Keratinocyte (primary cell): ENCODE data around the gene TIGAR. TPM values are rescaled to one million over a fixed set of nuclear protein-coding genes. Genes with fewer than 3 reads are reported as not detected.

Source experiments
- DNase-seq: peaks from one replicate; pipeline ENCODE4 v3.0.0-alpha.2; 2011; ENCODE audit warnings: low read depth, missing footprints, low spot score
- FAIRE-seq: peaks from 2 replicates; lab custom pipeline; 2011; peaks lifted over from hg19 to GRCh38; lab: Jason Lieb, UNC
- H2AFZ ChIP-seq: 2 replicates; pipeline ENCODE4 v1.6.0; 2012; ENCODE audit warnings: low read length, control low read depth, inconsistent platforms; ENCODE audit not compliant: control insufficient read depth
- H3K27ac ChIP-seq: 2 replicates; pipeline ENCODE4 v1.5.1; 2011; ENCODE audit warnings: low read length; ENCODE audit not compliant: control insufficient read depth, insufficient read depth
- H3K27me3 ChIP-seq: 3 replicates; pipeline ENCODE4 v1.6.0; 2011; ENCODE audit warnings: low read length; ENCODE audit not compliant: control insufficient read depth, insufficient read depth; ENCODE audit errors: extremely low read depth
- H3K36me3 ChIP-seq, 2 experiments: 2 replicates in 1 of 2; 3 replicates in 1 of 2; pipeline ENCODE4 v1.5.1; 2011; ENCODE audit warnings: low read length in 2 of 2, mild to moderate bottlenecking in 1 of 2; ENCODE audit not compliant: control insufficient read depth in 2 of 2, insufficient read depth in 2 of 2; ENCODE audit errors: extremely low read depth in 1 of 2
- H3K4me1 ChIP-seq: 3 replicates; pipeline ENCODE4 v1.5.1; 2011; ENCODE audit warnings: low read length; ENCODE audit not compliant: control insufficient read depth, insufficient read depth; ENCODE audit errors: extremely low read depth
- H3K4me2 ChIP-seq: 3 replicates; pipeline ENCODE4 v1.6.0; 2011; ENCODE audit warnings: low read depth, low read length; ENCODE audit not compliant: control insufficient read depth, insufficient read depth; ENCODE audit errors: extremely low read depth
- H3K4me3 ChIP-seq, 3 experiments: fragments of 200-600 bp in 1 of 3; sonication (generic) in 1 of 3; 2 replicates in 2 of 3; 3 replicates in 1 of 3; pipeline ENCODE4 v1.5.1; 2011 to 2016; ENCODE audit warnings: low read length in 3 of 3, mild to moderate bottlenecking in 3 of 3, control low read depth in 2 of 3, inconsistent platforms in 1 of 3, low read depth in 1 of 3, mixed read lengths in 1 of 3, mixed run types in 1 of 3, moderate library complexity in 1 of 3; ENCODE audit not compliant: control insufficient read depth in 2 of 3, insufficient read depth in 2 of 3; ENCODE audit errors: extremely low read depth in 1 of 3
- H3K79me2 ChIP-seq: 2 replicates; pipeline ENCODE4 v1.6.0; 2012; ENCODE audit warnings: low read length; ENCODE audit not compliant: control insufficient read depth, insufficient read depth
- H3K9ac ChIP-seq: 3 replicates; pipeline ENCODE4 v1.6.0; 2011; ENCODE audit warnings: low read length; ENCODE audit not compliant: control insufficient read depth, insufficient read depth; ENCODE audit errors: extremely low read depth
- H3K9me1 ChIP-seq: 3 replicates; pipeline ENCODE4 v1.6.0; 2011; ENCODE audit warnings: low read length; ENCODE audit not compliant: control insufficient read depth, insufficient read depth; ENCODE audit errors: extremely low read depth
- H3K9me3 ChIP-seq: 2 replicates; pipeline ENCODE4 v1.5.1; 2012; ENCODE audit warnings: low read depth, low read length; ENCODE audit not compliant: control insufficient read depth
- H4K20me1 ChIP-seq: 3 replicates; pipeline ENCODE4 v1.6.0; 2011; ENCODE audit warnings: low read length; ENCODE audit not compliant: control insufficient read depth, insufficient read depth; ENCODE audit errors: extremely low read depth
- CTCF ChIP-seq, 3 experiments: IDR thresholded peaks in 1 of 3; conservative IDR thresholded peaks in 1 of 3; optimal IDR thresholded peaks in 1 of 3; 2 replicates in 2 of 3; 3 replicates in 1 of 3; pipeline versions ENCODE3 to v1.5.1; 2011; ENCODE audit warnings: low read length in 3 of 3, mild to moderate bottlenecking in 3 of 3, moderate library complexity in 2 of 3, control low read depth in 1 of 3, inconsistent platforms in 1 of 3; ENCODE audit not compliant: insufficient read depth in 2 of 3; ENCODE audit errors: extremely low read depth in 1 of 3
- EZH2 ChIP-seq: IDR thresholded peaks from one replicate; pipeline ENCODE4 v1.6.1; 2012; ENCODE audit warnings: inconsistent platforms, mild to moderate bottlenecking, low read length, moderate library complexity
- dilution Hi-C: fragments of 300-500 bp; cut with MboI; formaldehyde crosslinking; loops from one replicate; pipeline ENCODE4 v1.7.0; 2020; ENCODE audit warnings: low sequenced_read_pairs; ENCODE audit not compliant: extremely low pct_ligation_motif_present
- polyA plus RNA-seq, 5 experiments: library from polyadenylated mRNA; depleted of rRNA in 3 of 5; stranded (reverse) in 3 of 5; stranded (forward) in 1 of 5; unstranded in 1 of 5; fragments of >200 nt; gene quantifications; 1 replicate in 1 of 5; 2 replicates in 3 of 5; 3 replicates in 1 of 5; pipeline versions ENCODE4 v1.2.1 to v1.2.3, GENCODE V29; 2011 to 2012; ENCODE audit warnings: missing spikeins in 2 of 5, low read depth in 1 of 5, low replicate concordance in 1 of 5

The TIGAR gene
- polyA plus RNA-seq, 1 donor (not counting 4 experiments of a cell fraction or from before 2014, with no cell fraction given): 37.3 TPM

DNA sequence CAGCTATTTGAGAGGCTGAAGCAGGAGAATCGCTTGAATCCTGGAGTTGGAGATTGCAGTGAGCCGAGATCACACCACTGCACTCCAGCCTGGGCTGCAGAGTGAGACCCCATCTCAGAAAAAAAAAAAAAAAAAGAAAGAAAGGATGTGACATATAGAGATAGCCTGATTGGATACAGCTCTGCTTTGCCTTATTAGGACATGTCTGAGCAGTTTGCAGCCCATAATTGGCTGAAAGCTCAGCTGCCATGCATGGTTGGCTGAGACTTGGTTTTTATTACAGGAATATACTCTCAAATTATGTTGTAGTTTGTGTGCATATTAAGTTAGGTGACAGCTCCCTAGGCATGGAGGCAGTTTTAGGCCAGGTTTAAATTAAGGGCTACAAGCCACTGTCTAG is 6.3 kb downstream of the TIGAR start:
- peaks cover 97% of the 10 kb centered on the region for H3K79me2 ChIP-seq
- no peak overlapping the region for H3K4me3 ChIP-seq
- no peaks in the 10 kb centered on the region for H3K9me1 ChIP-seq
- H2AFZ ChIP-seq: no peak overlapping the region
- peaks cover 2% of the 10 kb centered on the region for H4K20me1 ChIP-seq
- no peak overlapping the region for H3K27ac ChIP-seq
- dilution Hi-C loops: no loop called here
- H3K9me3 ChIP-seq: no peaks in the 10 kb centered on the region
- TF ChIP-seq EZH2: no peak
- TF ChIP-seq CTCF (optimal IDR thresholded peaks at IDR 0.05 in 1 of 3, IDR thresholded peaks at IDR 0.05 in 1 of 3, conservative IDR thresholded peaks at IDR 0.05 in 1 of 3; ENCODE audit: extremely low read depth in 1 of 3, insufficient read depth in 2 of 3, low read length in 3 of 3): no peak
- peaks cover 11% of the 10 kb centered on the region for H3K4me1 ChIP-seq
- H3K36me3 ChIP-seq: peaks cover 0 to 13% of the 10 kb centered on the region in 2 experiments
- DNase-seq (no peak), FAIRE-seq (no peak)
- no peaks in the 10 kb centered on the region for H3K27me3 ChIP-seq
- no peak overlapping the region for H3K9ac ChIP-seq
- H3K4me2 ChIP-seq: no peak overlapping the region

DNA sequence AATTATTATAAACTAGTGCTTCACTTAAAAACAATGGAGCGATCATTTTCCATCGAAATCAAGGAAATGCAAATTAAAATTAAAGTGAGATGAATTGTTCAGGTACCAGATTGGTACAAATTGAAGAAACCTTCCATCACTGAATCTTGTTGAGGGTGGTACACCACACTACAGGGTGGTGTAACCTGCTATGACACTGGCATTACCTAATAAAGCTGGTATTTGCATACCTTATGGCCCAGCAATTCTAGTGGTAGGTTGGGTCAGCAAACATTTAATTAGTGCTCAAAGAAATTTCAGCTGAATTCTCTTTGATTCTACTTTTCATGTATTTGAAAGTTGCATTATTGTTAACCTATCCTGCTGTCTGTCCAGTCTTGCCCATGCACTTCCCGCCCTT is 9.2 kb downstream of the TIGAR start:
- Histone ChIP-seq H3K4me3 (no peak overlapping the region), H2AFZ (no peak overlapping the region), H3K79me2 (peaks cover 83% of the 10 kb centered on the region), H3K4me1 (peaks cover 2% of the 10 kb centered on the region), H3K9me3 (no peaks in the 10 kb centered on the region), H3K4me2 (no peak overlapping the region), H3K27me3 (no peaks in the 10 kb centered on the region), H3K27ac (no peak overlapping the region), H3K9ac (no peak overlapping the region), H3K36me3 (peaks cover 5 to 12% of the 10 kb centered on the region in 2 experiments), H4K20me1 (peaks cover 2% of the 10 kb centered on the region), H3K9me1 (no peaks in the 10 kb centered on the region)
- FAIRE-seq: no peak
- TF ChIP-seq EZH2 (no peak), CTCF (optimal IDR thresholded peaks at IDR 0.05 in 1 of 3, IDR thresholded peaks at IDR 0.05 in 1 of 3, conservative IDR thresholded peaks at IDR 0.05 in 1 of 3; ENCODE audit: extremely low read depth in 1 of 3, insufficient read depth in 2 of 3, low read length in 3 of 3) (no peak)
- dilution Hi-C loops: no loop called here
- DNase-seq: no peak
